ENCODE data around the gene CACNA1F. TPM values are rescaled to one million over a fixed set of nuclear protein-coding genes. Genes with fewer than 3 reads are reported as not detected.

The CACNA1F gene
- total RNA-seq, 1 experiment from 2014 or later, result not detected

DNA sequence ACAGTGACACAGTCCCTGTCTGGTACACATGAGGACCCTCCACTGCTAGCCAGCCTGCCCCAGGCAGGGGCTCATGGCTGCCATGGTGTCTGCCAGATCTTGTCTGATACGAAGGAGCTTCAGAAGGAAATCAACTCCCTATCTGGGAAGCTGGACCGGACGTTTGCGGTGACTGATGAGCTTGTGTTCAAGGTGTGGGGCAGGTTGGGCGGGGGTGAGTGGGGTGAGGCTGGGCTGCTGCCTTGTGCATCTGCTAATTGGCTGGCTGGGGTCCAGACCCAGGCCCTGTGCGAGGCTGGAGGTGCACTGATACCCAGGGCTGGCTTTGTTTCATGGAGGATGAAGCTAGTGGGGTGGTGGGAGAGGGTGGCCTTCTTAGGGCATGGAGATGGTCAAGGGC lies 15.9 kb upstream of the CACNA1F start:
- no peaks in the 10 kb centered on the region for H3K4me1 ChIP-seq (replicated peaks; ENCODE audit: insufficient read depth)
- no peak overlapping the region for H3K4me2 ChIP-seq
- H4K20me1 ChIP-seq (ENCODE audit: insufficient read depth), result no peaks in the 10 kb centered on the region
- no peaks in the 10 kb centered on the region for H3K36me3 ChIP-seq (ENCODE audit: low read depth)
- ChIA-PET POLR2A (ENCODE audit: unreplicated experiment) (no interaction called here), CTCF (interaction anchor here (0.7 kb wide), 1 partner anchor 9 kb away, joined by 7 read pairs; no protein-coding TSS in a partner anchor)
- H3K4me3 ChIP-seq, result no peak overlapping the region
- intact Hi-C loops (cut with micrococcal nuclease; ENCODE audit: unreplicated experiment), result no loop called here
- H3K79me2 ChIP-seq (ENCODE audit: low read depth), result no peaks in the 10 kb centered on the region
- H3K9me2 ChIP-seq (ENCODE audit: insufficient read depth), result no peaks in the 10 kb centered on the region
- H3K27ac ChIP-seq, result no peak overlapping the region
- H2AFZ ChIP-seq, result no peak overlapping the region
- TF ChIP-seq EZH2 (IDR thresholded peaks at IDR 0.05; ENCODE audit: low read depth), result no peak
- TF ChIP-seq CTCF (conservative IDR thresholded peaks at IDR 0.05), result no peak
- no peaks in the 10 kb centered on the region for H3K9me3 ChIP-seq (ENCODE audit: insufficient read depth, low read depth)
- BruUV-seq (replicated peaks), result no TSS peak
- no peak for DNase-seq
- no peaks in the 10 kb centered on the region for H3K27me3 ChIP-seq (ENCODE audit: insufficient read depth, low read depth)
- no peaks in the 10 kb centered on the region for H3F3A ChIP-seq (ENCODE audit: insufficient read depth, low read depth)

GRCh38 chrX:49247916-49248811 lies 15.0 kb upstream of the CACNA1F start:
- no peaks in the 10 kb centered on the region for H3K36me3 ChIP-seq (ENCODE audit: low read depth)
- ChIA-PET POLR2A (ENCODE audit: unreplicated experiment) (no interaction called here), CTCF (interaction anchor here (0.7 kb wide), 1 partner anchor 10 kb away, joined by 7 read pairs; no protein-coding TSS in a partner anchor)
- H3K4me1 ChIP-seq (replicated peaks; ENCODE audit: insufficient read depth), result no peaks in the 10 kb centered on the region
- H2AFZ ChIP-seq, result no peak overlapping the region
- no TSS peak for BruUV-seq (replicated peaks)
- no peaks in the 10 kb centered on the region for H4K20me1 ChIP-seq (ENCODE audit: insufficient read depth)
- no peaks in the 10 kb centered on the region for H3K9me3 ChIP-seq (ENCODE audit: insufficient read depth, low read depth)
- intact Hi-C loops (cut with micrococcal nuclease; ENCODE audit: unreplicated experiment), result no loop called here
- DNase-seq, result no peak
- no peak overlapping the region for H3K27ac ChIP-seq
- H3F3A ChIP-seq (ENCODE audit: insufficient read depth, low read depth), result no peaks in the 10 kb centered on the region
- no peak overlapping the region for H3K4me2 ChIP-seq
- H3K9me2 ChIP-seq (ENCODE audit: insufficient read depth), result no peaks in the 10 kb centered on the region
- no peak for TF ChIP-seq CTCF (conservative IDR thresholded peaks at IDR 0.05)
- no peak for TF ChIP-seq EZH2 (IDR thresholded peaks at IDR 0.05; ENCODE audit: low read depth)
- no peaks in the 10 kb centered on the region for H3K79me2 ChIP-seq (ENCODE audit: low read depth)
- no peak overlapping the region for H3K4me3 ChIP-seq
- no peaks in the 10 kb centered on the region for H3K27me3 ChIP-seq (ENCODE audit: insufficient read depth, low read depth)

GRCh38 chrX:49247346-49247745 lies 14.2 kb upstream of the CACNA1F start:
- CTCF ChIA-PET, result no interaction called here

More at GRCh38 chrX:49247346-49247745, 14.2 kb upstream of the CACNA1F start:
- intact Hi-C loops (cut with micrococcal nuclease; ENCODE audit: unreplicated experiment), result no loop called here
- H3K4me3 ChIP-seq, result no peak overlapping the region
- no peaks in the 10 kb centered on the region for H3K9me2 ChIP-seq (ENCODE audit: insufficient read depth)
- H3F3A ChIP-seq (ENCODE audit: insufficient read depth, low read depth), result no peaks in the 10 kb centered on the region
- no TSS peak for BruUV-seq (replicated peaks)
- no peaks in the 10 kb centered on the region for H3K27me3 ChIP-seq (ENCODE audit: insufficient read depth, low read depth)
- no peaks in the 10 kb centered on the region for H3K4me1 ChIP-seq (replicated peaks; ENCODE audit: insufficient read depth)
- no peak overlapping the region for H3K4me2 ChIP-seq
- no peaks in the 10 kb centered on the region for H3K79me2 ChIP-seq (ENCODE audit: low read depth)
- no peak overlapping the region for H3K27ac ChIP-seq
- POLR2A ChIA-PET (ENCODE audit: unreplicated experiment), result no interaction called here
- H3K9me3 ChIP-seq (ENCODE audit: insufficient read depth, low read depth), result no peaks in the 10 kb centered on the region
- no peak overlapping the region for H2AFZ ChIP-seq
- TF ChIP-seq EZH2 (IDR thresholded peaks at IDR 0.05; ENCODE audit: low read depth), result no peak
- no peak for TF ChIP-seq CTCF (conservative IDR thresholded peaks at IDR 0.05)
- DNase-seq, result no peak
- H3K36me3 ChIP-seq (ENCODE audit: low read depth), result no peaks in the 10 kb centered on the region
- H4K20me1 ChIP-seq (ENCODE audit: insufficient read depth), result no peaks in the 10 kb centered on the region
